ENCODE measurements around the gene COMT.

The COMT gene

DNA sequence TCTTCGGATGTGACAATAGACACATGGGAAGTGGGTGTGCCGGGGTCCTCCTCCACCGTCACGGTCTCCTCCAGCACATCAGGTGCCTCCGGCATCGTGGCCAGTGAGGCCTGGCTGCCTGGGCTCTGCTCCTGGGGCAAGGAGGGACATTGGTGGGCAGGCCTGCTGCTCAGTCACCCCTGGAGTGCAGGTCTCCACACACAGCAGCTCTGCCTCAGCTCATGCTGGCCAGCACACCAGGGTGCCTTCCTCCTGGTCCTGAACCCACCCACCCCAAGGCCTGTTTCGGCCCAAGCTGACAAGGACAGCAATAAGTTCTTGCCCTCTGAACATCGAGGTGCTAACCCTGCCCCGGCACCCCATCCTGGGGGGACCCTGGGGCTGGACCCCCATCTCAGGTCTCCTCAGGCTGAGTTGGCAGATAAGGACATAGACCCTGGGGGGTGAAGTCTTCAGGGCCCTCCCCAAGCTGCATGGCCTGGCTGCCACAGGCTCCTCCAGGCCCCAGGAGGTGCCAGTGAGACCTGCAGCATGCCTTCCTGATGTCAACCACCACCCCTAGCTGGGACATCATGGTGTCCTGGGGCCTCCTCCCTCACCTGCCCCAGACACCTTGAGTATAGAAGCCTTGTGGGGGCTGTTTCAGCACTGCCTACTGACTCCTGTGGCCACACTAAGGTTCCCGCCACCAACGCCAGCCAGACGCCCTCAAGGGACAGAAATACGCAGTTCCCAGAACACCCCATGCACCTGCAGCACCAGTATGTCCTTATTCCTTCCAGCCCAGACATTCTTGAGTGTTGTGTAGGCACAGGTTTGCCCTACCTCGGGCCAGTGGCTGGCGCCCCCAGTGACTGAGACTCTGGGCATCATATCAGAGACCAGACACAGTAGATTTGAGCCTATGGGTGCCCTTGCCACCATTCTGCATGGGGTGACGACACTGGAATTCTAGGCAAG, 40.7 kb downstream of the COMT start:
- no peak for DNase-seq

- no peak for DNase-seq
These were observed 41.5 kb downstream of the COMT start for GRCh38 chr22:19982991-19983578.

- no peak for DNase-seq
These were observed 42.2 kb downstream of the COMT start for GRCh38 chr22:19983741-19984140.

DNA sequence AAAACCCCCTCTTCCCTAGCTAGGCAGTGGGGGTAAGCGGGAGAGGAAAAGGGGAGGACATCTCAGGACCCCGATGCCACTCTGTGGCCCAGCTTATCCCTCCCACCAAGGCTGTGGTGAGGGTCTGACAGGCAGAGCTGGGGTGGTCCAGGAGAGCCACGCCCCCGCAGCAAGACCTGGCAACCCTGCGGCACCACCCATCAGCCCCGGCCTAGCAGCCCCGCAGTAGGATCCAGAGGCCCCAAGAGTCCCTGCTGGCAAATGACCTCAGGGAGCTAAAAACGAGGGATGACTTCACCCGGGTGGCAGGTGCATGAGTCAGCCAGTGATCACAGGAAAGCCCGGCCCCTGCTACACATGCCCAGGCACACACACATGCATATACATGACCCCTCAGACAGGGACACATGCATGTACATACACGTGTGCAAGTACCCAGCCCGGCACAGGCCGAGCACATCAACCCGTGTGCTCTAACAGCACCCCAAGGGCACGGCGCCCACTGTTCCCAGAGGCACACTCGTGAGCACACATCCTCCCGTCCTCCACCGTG, 42.7 kb downstream of the COMT start:
- no peak for DNase-seq

DNA sequence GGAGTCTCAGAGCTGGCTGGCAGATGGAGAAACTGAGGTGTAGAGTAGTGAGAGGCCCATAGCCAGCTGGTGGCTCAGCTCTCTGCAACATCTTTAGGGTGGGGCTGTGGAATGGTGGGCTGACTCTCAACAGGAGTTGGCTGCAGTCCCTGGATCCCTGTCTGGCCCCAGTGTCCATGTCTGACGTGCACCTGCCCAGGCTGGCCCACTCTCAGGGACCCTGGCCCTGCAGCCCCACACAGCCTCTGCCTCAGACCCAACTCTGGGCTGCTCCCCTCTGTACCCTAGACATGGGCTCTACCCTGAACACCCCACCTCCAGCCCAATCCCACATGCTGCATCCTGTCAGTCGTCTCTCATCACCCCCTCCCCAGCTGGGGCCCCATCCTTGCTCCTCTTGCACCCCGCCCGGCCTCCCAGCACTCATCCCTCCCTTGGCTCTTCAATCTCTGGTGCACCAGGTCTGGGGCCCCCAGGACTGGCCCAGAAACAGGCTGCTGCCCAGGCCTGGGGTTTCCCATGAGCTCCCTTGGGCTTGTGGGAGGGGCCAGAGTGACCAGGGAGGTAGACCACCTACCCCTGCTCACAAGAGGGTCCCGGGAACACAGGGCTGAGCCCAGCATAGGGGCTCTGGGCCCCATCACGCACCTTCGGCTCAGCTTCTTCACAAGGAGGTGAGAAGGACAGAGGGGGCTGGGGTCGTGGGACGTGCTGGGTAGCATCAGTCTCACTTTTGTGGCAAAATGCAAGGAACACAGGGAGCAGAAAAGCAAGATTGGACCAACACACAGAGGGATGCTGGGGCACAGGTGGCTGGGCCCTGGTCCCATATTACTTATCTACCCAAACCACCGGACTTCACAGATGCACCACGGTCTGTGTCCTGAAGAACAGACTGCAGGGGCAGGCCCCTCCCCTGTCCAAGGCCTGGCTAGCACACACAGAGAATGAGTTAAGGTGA, 43.6 kb downstream of the COMT start:
- no peak for DNase-seq

GRCh38 chr22:19986011-19986409, 44.4 kb downstream of the COMT start:
- no peak for DNase-seq

- peak; percentile 88 for DNase-seq
These were observed 45.1 kb downstream of the COMT start for GRCh38 chr22:19986410-19987341.

GRCh38 chr22:19987394-19988306, 46.1 kb downstream of the COMT start:
- DNase-seq = no peak

DNA sequence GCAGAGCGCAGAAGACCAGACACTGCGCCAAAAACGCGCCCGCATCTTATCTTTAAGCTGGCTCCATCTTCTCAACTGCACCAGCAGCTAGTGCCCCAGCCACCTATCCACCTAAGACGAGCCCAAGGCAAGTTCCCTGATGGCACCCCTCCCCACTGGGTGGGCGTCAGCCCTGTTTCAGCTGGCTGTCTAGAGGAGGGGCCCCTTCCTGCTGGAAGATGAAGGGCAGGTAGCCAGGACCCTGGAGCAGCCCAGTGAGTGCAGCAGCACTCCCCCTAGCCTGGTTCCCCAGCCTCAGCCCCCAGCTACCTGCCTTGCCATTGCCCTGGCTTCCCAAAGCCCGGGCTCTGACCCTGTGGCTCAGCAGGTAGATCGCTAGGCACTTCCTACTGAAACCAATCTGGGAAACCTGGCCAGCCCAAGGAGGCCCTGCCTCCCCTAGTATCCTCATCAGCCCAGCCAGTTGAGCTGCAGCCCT, 46.8 kb downstream of the COMT start:
- DNase-seq = no peak

DNA sequence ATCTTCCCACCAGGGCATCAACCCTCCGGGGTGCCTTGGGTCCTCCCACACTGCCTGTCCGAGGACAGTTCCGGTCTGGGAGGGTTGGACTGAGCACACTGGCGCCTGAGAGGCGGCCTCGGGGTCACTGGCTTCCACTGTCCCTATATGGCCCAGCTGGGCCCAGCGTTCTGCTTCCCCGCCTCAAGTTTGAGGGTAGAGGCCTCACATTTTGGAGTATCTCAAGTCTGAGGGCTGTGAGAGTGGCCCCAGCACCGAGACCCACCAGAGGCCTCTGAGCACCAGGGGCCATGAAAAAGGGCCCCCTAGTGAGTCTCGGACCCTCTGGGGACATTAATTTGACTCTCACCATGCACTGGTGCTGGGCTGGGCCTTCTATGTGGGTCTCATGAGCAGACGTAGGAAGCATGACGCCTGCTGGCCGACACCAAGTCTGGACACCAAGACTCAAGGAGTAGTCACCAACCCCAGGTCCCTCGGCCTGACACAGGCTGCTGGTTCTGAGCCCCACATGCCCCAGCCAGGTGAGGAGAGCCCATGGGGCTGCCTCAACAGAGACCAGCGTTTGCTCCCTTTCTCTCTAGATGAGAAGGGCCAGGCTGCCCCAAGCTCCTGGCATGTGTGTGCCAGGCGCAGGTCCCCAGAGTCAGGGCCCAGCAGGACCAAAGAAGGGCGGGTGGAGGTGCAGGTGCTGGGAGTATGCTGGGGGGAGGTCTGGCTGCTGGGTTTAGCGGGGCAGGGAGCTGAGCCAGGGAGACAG, 47.6 kb downstream of the COMT start:
- DNase-seq = no peak

DNA sequence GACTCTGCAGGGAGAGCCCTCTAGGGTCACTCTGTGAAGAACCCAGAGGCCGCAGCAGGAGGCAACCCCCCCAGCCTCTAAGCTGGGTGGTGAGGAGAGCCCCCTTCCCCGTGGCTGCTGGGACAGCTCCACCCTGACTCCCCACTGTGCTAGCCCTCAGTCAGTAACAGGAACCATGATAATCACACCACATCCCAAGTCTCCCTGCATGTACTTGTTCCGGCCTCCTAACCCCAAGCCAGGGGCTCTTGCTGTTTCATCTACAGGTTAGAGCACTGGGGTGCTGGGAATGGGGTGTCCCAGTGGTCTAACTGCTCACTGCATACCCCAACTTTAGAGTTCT, 48.1 kb downstream of the COMT start:
- no peak for DNase-seq

DNA sequence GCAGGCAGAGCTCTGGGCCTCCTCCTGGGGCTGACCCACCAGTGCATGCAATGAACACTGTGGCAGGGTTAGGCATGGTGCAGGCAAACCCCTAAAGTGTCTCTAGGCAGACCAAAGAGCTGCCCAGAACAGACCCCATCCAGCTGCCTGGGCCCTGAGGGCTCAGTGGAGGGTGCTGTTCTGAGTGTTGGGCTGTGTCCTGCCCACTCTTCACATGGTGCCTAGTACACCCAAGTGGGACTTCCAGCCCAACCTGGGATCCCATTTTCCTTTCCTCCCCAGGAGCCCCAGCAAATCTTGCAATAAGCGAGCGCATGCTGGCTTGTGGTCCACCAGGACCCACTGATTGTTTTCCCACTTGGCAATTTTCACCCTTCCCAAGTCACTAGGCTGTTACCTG, 48.6 kb downstream of the COMT start:
- DNase-seq = no peak

- no peak for DNase-seq
These were observed 49.2 kb downstream of the COMT start for GRCh38 chr22:19990609-19991394.

- DNase-seq = no peak
These were observed 49.7 kb downstream of the COMT start for GRCh38 chr22:19991395-19991644.

GRCh38 chr22:19991645-19992451, 50.3 kb downstream of the COMT start:
- DNase-seq = no peak

DNA sequence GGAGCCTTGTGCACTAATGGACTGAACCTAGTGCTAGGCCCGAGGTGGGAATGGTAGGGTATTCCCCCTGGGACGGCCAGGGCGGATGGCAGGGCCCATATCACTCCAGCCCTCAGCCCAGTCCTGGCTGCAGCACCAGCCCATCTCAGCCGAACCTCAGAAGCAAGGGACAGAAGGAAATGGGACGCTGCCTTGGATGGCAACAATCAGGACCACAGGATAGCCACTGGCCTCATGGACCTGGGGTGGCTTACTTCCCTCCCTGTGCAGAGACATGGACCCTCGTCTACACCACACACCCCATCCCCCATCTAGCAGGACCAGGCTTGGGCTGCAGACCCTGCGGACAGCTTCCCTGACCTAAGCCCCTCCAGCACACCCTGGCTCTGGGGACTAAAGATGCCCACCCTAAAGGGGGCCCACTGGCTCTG, 50.9 kb downstream of the COMT start:
- DNase-seq = no peak

GRCh38 chr22:19992921-19993355, 51.4 kb downstream of the COMT start:
- DNase-seq = no peak

DNA sequence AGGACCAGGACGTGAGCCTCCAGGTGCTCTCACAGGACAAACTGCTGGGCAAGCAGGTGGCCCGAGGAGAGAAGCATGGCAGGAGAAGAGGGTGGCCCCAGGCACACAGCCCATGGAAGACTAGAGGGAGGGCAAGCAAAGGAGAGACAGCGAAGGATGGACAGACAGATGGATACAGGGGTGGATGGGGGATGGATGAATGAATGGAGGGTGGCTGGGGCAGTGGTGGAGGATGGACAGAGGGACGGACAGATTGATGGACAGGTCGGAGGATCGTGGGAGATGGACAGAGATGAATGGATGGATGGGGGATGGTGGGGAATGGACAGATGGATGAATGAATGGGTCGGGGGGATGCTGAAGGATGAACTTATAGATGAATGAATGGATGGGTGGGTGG, 52.4 kb downstream of the COMT start:
- DNase-seq = no peak

Data from right kidney (tissue), 1 donor.